ENCODE results near the gene HAUS5.

The HAUS5 gene

GRCh38 chr19:35620001-35620400 lies 7.5 kb downstream of the HAUS5 start:
- Mint-ChIP-seq H3K36me3 (ENCODE audit: low read depth) (peaks cover 15% of the 10 kb centered on the region), H3K9me3 (no peaks in the 10 kb centered on the region), H3K27ac (no peak overlapping the region), H3K4me3 (no peak overlapping the region), H3K4me1 (no peaks in the 10 kb centered on the region), H3K27me3 (no peaks in the 10 kb centered on the region)
- no peak for DNase-seq
- no peak for ATAC-seq

GRCh38 chr19:35621708-35622107 lies 9.2 kb downstream of the HAUS5 start:
- ATAC-seq: no peak
- H3K36me3 Mint-ChIP-seq (ENCODE audit: low read depth): peaks cover 11% of the 10 kb centered on the region
- no peak overlapping the region for H3K27ac Mint-ChIP-seq
- H3K9me3 Mint-ChIP-seq: no peaks in the 10 kb centered on the region
- no peaks in the 10 kb centered on the region for H3K4me1 Mint-ChIP-seq
- no peaks in the 10 kb centered on the region for H3K27me3 Mint-ChIP-seq
- no peak overlapping the region for H3K4me3 Mint-ChIP-seq
- no peak for DNase-seq

- Mint-ChIP-seq H3K27ac (no peak overlapping the region), H3K36me3 (ENCODE audit: low read depth) (peaks cover 9% of the 10 kb centered on the region), H3K4me1 (no peaks in the 10 kb centered on the region), H3K27me3 (no peaks in the 10 kb centered on the region), H3K4me3 (no peak overlapping the region), H3K9me3 (no peaks in the 10 kb centered on the region)
- no peak for DNase-seq
- ATAC-seq: no peak
These were observed 10.2 kb downstream of the HAUS5 start for GRCh38 chr19:35622750-35623149.

- Mint-ChIP-seq H3K27ac (no peak overlapping the region), H3K36me3 (ENCODE audit: low read depth) (peaks cover 9% of the 10 kb centered on the region)
These were observed 10.9 kb downstream of the HAUS5 start for GRCh38 chr19:35623327-35624010.

GRCh38 chr19:35628264-35628564 lies 15.7 kb downstream of the HAUS5 start:
- peaks cover 16% of the 10 kb centered on the region for H3K36me3 Mint-ChIP-seq (ENCODE audit: low read depth)
- no peaks in the 10 kb centered on the region for H3K9me3 Mint-ChIP-seq
- ATAC-seq (no peak), DNase-seq (no peak)
- peaks cover 23% of the 10 kb centered on the region for H3K4me1 Mint-ChIP-seq
- peak overlapping the region; percentile 97 for H3K4me3 Mint-ChIP-seq
- peak overlapping the region; percentile 99 for H3K27ac Mint-ChIP-seq
- H3K27me3 Mint-ChIP-seq: peaks cover 3% of the 10 kb centered on the region

More at GRCh38 chr19:35623327-35624010, 10.9 kb downstream of the HAUS5 start:
- H3K27me3 Mint-ChIP-seq: no peaks in the 10 kb centered on the region
- DNase-seq (no peak), ATAC-seq (no peak)
- peaks cover 6% of the 10 kb centered on the region for H3K4me1 Mint-ChIP-seq
- no peak overlapping the region for H3K4me3 Mint-ChIP-seq
- no peaks in the 10 kb centered on the region for H3K9me3 Mint-ChIP-seq

- ATAC-seq (peak; percentile 100), DNase-seq (peak; percentile 98)
- Mint-ChIP-seq H3K4me3 (peak within 1 kb of the TSS; percentile 97), H3K9me3 (no peaks in the 10 kb centered on the region), H3K36me3 (ENCODE audit: low read depth) (peaks cover 18% of the 10 kb centered on the region), H3K4me1 (peaks cover 23% of the 10 kb centered on the region), H3K27ac (peak within 1 kb of the TSS; percentile 99), H3K27me3 (peaks cover 3% of the 10 kb centered on the region)
These were observed 16.2 kb downstream of the HAUS5 start, which contains the start of gene RBM42 for GRCh38 chr19:35628565-35629331. TSS of gene RBM42 (plus strand) at chr19:35629036. CDS start at chr19:35629154, 118 bp downstream.

- peaks cover 3% of the 10 kb centered on the region for H3K27me3 Mint-ChIP-seq
- peaks cover 18% of the 10 kb centered on the region for H3K36me3 Mint-ChIP-seq (ENCODE audit: low read depth)
- no peaks in the 10 kb centered on the region for H3K9me3 Mint-ChIP-seq
- H3K4me1 Mint-ChIP-seq: peaks cover 23% of the 10 kb centered on the region
- ATAC-seq (no peak), DNase-seq (no peak)
- peak overlapping the region; percentile 99 for H3K27ac Mint-ChIP-seq
- peak overlapping the region; percentile 97 for H3K4me3 Mint-ChIP-seq
These were observed 16.7 kb downstream of the HAUS5 start for GRCh38 chr19:35629332-35629633.

GRCh38 chr19:35633727-35634440 lies 21.3 kb downstream of the HAUS5 start:
- Mint-ChIP-seq H3K36me3 (ENCODE audit: low read depth) (peaks cover 32% of the 10 kb centered on the region), H3K4me3 (no peak overlapping the region), H3K4me1 (peaks cover 13% of the 10 kb centered on the region), H3K27me3 (peaks cover under 1% of the 10 kb centered on the region), H3K9me3 (no peaks in the 10 kb centered on the region), H3K27ac (no peak overlapping the region)
- no peak for DNase-seq
- ATAC-seq: no peak

GRCh38 chr19:35636651-35637050 lies 24.1 kb downstream of the HAUS5 start:
- H3K4me3 Mint-ChIP-seq: no peak overlapping the region
- no peak overlapping the region for H3K27ac Mint-ChIP-seq
- H3K27me3 Mint-ChIP-seq: no peaks in the 10 kb centered on the region
- no peak for ATAC-seq
- H3K9me3 Mint-ChIP-seq: no peaks in the 10 kb centered on the region
- H3K36me3 Mint-ChIP-seq (ENCODE audit: low read depth): peaks cover 23% of the 10 kb centered on the region
- peaks cover 8% of the 10 kb centered on the region for H3K4me1 Mint-ChIP-seq
- no peak for DNase-seq

GRCh38 chr19:35637165-35637564 lies 24.6 kb downstream of the HAUS5 start:
- Mint-ChIP-seq H3K36me3 (ENCODE audit: low read depth) (peaks cover 21% of the 10 kb centered on the region), H3K27ac (no peak overlapping the region), H3K9me3 (no peaks in the 10 kb centered on the region), H3K4me3 (no peak overlapping the region), H3K4me1 (peaks cover 12% of the 10 kb centered on the region), H3K27me3 (no peaks in the 10 kb centered on the region)
- ATAC-seq (no peak), DNase-seq (no peak)

- no peak overlapping the region for H3K27ac Mint-ChIP-seq
- H3K36me3 Mint-ChIP-seq (ENCODE audit: low read depth): peaks cover 15% of the 10 kb centered on the region
- ATAC-seq (no peak), DNase-seq (no peak)
- no peak overlapping the region for H3K4me3 Mint-ChIP-seq
- no peaks in the 10 kb centered on the region for H3K27me3 Mint-ChIP-seq
- no peaks in the 10 kb centered on the region for H3K9me3 Mint-ChIP-seq
- H3K4me1 Mint-ChIP-seq: peaks cover 20% of the 10 kb centered on the region
These were observed 26.7 kb downstream of the HAUS5 start for GRCh38 chr19:35639321-35639639.

- no peak overlapping the region for H3K4me3 Mint-ChIP-seq
- no peaks in the 10 kb centered on the region for H3K27me3 Mint-ChIP-seq
- no peak for ATAC-seq
- H3K36me3 Mint-ChIP-seq (ENCODE audit: low read depth): peaks cover 15% of the 10 kb centered on the region
- peaks cover 26% of the 10 kb centered on the region for H3K4me1 Mint-ChIP-seq
- DNase-seq: no peak
- no peaks in the 10 kb centered on the region for H3K9me3 Mint-ChIP-seq
- H3K27ac Mint-ChIP-seq: no peak overlapping the region
These were observed 27.3 kb downstream of the HAUS5 start for GRCh38 chr19:35639863-35640262.

- peak within 1 kb of the TSS; percentile 62 for H3K27ac Mint-ChIP-seq
- H3K27me3 Mint-ChIP-seq: no peaks in the 10 kb centered on the region
- no peaks in the 10 kb centered on the region for H3K9me3 Mint-ChIP-seq
- peaks cover 6% of the 10 kb centered on the region for H3K36me3 Mint-ChIP-seq (ENCODE audit: low read depth)
- DNase-seq (peak; percentile 70), ATAC-seq (no peak)
- H3K4me1 Mint-ChIP-seq: peaks cover 34% of the 10 kb centered on the region
- peak within 1 kb of the TSS; percentile 82 for H3K4me3 Mint-ChIP-seq
These were observed 29.1 kb downstream of the HAUS5 start, which contains the start of gene ETV2 for GRCh38 chr19:35641515-35642151. TSS of gene ETV2 (plus strand) at chr19:35641745. CDS start at chr19:35642461, 716 bp downstream.

- ATAC-seq (no peak), DNase-seq (no peak)
- Mint-ChIP-seq H3K36me3 (ENCODE audit: low read depth) (peaks cover 3% of the 10 kb centered on the region), H3K27me3 (no peaks in the 10 kb centered on the region), H3K27ac (peak overlapping the region; percentile 42), H3K4me3 (peak overlapping the region; percentile 82), H3K9me3 (no peaks in the 10 kb centered on the region), H3K4me1 (peaks cover 34% of the 10 kb centered on the region)
These were observed 29.8 kb downstream of the HAUS5 start for GRCh38 chr19:35642312-35642711.

Data from activated naive CD8-positive, alpha-beta T cell treated with anti-CD3 and anti-CD28 coated beads, Interleukin-2, amount 50 U/mL, for 24 hours (primary cell).